GM12874 (cell line): ENCODE data around the gene POLR3H.
A peak's percentile ranks its signal among the peaks of the same experiment; 100 is the strongest.

Source experiments
- CTCF ChIP-seq: IDR thresholded peaks from 2 replicates; pipeline ENCODE4 v1.5.1; 2011; ENCODE audit warnings: low read depth, mild to moderate bottlenecking, control low read depth, low read length, moderate library complexity; ENCODE audit not compliant: insufficient read depth

The POLR3H gene

DNA sequence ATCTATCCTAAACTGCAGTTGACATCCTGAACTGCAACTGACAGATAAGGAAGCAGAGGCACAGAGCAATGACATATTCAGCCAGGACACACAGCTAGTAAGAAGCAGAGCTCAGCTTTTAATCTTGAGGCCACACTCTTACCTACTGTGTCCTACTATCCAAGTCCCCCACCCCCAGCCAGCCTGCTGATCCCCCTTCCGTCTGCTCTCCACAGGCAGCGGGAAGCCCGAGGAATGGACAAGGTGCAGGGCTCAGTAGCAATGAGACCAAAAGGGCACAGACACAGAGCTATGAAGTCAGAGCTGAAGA is 4.3 kb downstream of the POLR3H start:
- no peak for TF ChIP-seq CTCF

GRCh38 chr22:41539146-41540005 is 4.9 kb downstream of the POLR3H start:
- TF ChIP-seq CTCF, result no peak

DNA sequence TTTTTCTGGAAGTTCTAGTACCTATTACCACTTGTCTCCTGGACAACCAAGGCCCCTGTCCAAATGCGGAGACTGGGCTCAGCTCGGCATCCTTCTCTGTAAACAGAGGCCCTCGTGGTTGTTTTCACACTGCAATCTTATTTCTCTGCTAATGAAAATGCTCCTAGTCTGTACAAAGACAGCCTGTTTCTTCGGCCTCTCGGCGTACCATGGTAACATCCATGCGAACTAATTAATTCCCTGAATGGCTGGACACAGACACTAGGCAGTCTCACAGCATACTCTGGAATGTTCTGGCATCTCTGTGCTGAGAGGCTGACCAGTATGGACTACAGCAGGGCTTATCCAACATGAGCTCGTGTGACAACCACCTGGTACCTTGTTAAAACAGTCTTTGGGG is 5.7 kb downstream of the POLR3H start:
- TF ChIP-seq CTCF, result no peak

- no peak for TF ChIP-seq CTCF
Measured at GRCh38 chr22:41537203-41537602, 7.1 kb downstream of the POLR3H start.

DNA sequence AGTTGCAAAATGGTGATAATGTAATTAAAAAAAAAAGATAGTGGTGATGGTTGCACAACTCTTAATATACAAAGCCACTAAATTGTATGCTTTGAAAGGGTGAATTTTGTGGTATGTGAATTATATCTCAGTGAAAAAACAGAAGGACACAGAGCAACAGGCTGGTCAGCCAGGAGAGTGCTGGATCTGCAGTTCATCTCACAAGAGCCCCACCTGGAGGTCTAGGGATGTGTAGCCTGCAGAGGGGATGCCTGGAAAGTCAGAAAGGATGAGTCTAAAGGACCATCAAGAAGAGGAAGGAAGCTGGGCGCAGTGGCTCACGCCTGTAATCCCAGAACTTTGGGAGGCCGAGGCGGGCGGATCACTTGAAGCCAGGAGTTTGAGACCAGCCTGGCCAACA is 9.0 kb downstream of the POLR3H start:
- TF ChIP-seq CTCF, result peak; percentile 15; the same call in 1 of the 2 replicates

GRCh38 chr22:41534219-41534618 is 10.1 kb downstream of the POLR3H start:
- no peak for TF ChIP-seq CTCF

DNA sequence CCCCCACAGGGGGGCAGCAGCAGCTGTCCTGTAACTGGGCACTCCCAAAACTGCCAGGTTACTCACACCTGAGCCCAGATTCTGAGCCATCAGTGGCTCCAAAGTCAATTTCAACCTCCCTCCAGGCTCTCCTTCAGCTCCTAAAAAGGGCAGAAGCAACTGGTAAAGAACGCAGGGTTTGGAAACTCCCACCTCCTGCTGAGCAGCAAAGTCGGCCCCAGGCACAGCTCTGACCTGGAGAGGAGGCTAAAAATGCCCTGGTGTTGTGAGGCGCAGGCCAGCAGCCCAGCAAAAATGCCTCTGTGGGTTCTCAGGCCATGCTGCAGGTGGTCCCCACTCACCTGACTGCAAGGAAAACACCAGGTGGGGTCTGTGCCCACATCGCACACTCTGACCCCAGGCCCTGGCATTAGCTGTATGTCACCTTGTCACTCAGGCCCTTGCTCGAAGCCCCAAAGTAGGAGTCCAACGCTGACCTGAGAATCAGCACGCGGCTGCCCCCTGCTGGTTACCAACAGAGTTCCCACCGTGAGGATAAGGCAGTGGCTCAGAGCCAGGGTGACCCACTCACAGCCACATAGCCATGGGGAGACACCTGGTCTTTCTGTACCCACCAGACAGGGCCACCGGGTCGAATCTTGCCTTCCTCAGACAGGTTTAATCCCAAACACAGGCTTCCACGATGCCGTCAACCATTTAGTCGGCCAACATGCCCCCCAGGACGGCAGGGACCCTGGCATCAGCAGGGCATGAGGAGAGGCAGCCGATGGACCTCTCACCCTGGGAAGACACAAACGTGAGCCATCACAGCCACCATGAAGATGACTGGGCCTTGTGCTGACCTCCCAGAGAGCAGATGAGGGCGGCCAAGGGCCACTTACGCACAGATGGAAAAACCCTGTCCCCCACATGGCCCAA is 11.1 kb downstream of the POLR3H start:
- TF ChIP-seq CTCF, result peak; percentile 79
